GM23338 (cell line): ENCODE data around the gene GFRAL. TPM values are rescaled to one million over a fixed set of nuclear protein-coding genes. Genes with fewer than 3 reads are reported as not detected.

Experiments
- ATAC-seq: fragments of 200-7000 bp; cut with Tn5 transposase; 3 replicates; pipeline ENCODE4 v1.9.1; 2020
- DNase-seq: peaks from one replicate; pipeline ENCODE4 v3.0.0-alpha.2; 2015; ENCODE audit warnings: low spot score
- H2AFZ ChIP-seq: fragments of 200-600 bp; sonication (generic); 2 replicates; pipeline ENCODE4 v1.8.0; 2016; ENCODE audit warnings: antibody characterized with exemption, mild to moderate bottlenecking, moderate library complexity
- H3F3A ChIP-seq: fragments of 200-600 bp; sonication (generic); replicated peaks from 2 replicates; pipeline ENCODE4 v1.8.0; 2017; ENCODE audit warnings: antibody characterized with exemption, mixed run types, low read depth
- H3K27ac ChIP-seq: fragments of 200-600 bp; sonication (generic); 2 replicates; pipeline ENCODE4 v1.6.1; 2016; ENCODE audit warnings: low read depth
- H3K27me3 ChIP-seq: fragments of 200-600 bp; sonication (generic); 2 replicates; pipeline ENCODE4 v1.8.0; 2016; ENCODE audit warnings: mild to moderate bottlenecking, mixed run types, moderate library complexity; ENCODE audit not compliant: insufficient read depth
- H3K36me3 ChIP-seq: fragments of 200-600 bp; sonication (generic); 2 replicates; pipeline ENCODE4 v1.8.0; 2016; ENCODE audit warnings: mild to moderate bottlenecking; ENCODE audit not compliant: insufficient read depth
- H3K4me1 ChIP-seq: fragments of 200-600 bp; sonication (generic); 2 replicates; pipeline ENCODE4 v1.8.0; 2016; ENCODE audit warnings: mild to moderate bottlenecking, moderate library complexity; ENCODE audit not compliant: insufficient read depth
- H3K4me2 ChIP-seq: fragments of 200-600 bp; sonication (generic); 2 replicates; pipeline ENCODE4 v1.7.1; 2017; ENCODE audit warnings: mixed run types
- H3K4me3 ChIP-seq: fragments of 200-600 bp; sonication (generic); 2 replicates; pipeline ENCODE4 v1.6.1; 2016; ENCODE audit warnings: mixed run types
- H3K79me2 ChIP-seq: fragments of 200-600 bp; sonication (generic); replicated peaks from 2 replicates; pipeline ENCODE4 v1.8.0; 2017; ENCODE audit warnings: mild to moderate bottlenecking; ENCODE audit not compliant: insufficient read depth
- H3K9me2 ChIP-seq: fragments of 200-600 bp; sonication (generic); 2 replicates; pipeline ENCODE4 v1.8.0; 2017; ENCODE audit not compliant: insufficient read depth
- H4K20me1 ChIP-seq: fragments of 200-600 bp; sonication (generic); replicated peaks from 2 replicates; pipeline ENCODE4 v1.8.0; 2017; ENCODE audit warnings: mild to moderate bottlenecking; ENCODE audit not compliant: insufficient read depth
- H3K27ac Mint-ChIP-seq: 2 replicates; pipeline ENCODE4 v1.8.0; 2020; ENCODE audit warnings: inconsistent platforms, mild to moderate bottlenecking, moderate library complexity, mixed read lengths
- H3K27me3 Mint-ChIP-seq: 3 replicates; pipeline ENCODE4 v1.8.0; 2022; ENCODE audit warnings: low read depth, mild to moderate bottlenecking, moderate library complexity, mixed read lengths, inconsistent platforms; ENCODE audit not compliant: insufficient read depth, poor library complexity
- H3K36me3 Mint-ChIP-seq: 3 replicates; pipeline ENCODE4 v1.8.0; 2021; ENCODE audit warnings: low read depth, mild to moderate bottlenecking, inconsistent platforms, moderate library complexity, mixed read lengths
- H3K4me1 Mint-ChIP-seq: 3 replicates; pipeline ENCODE4 v1.8.0; 2020; ENCODE audit warnings: mild to moderate bottlenecking, inconsistent platforms, mixed read lengths
- H3K4me3 Mint-ChIP-seq: 3 replicates; pipeline ENCODE4 v1.8.0; 2021; ENCODE audit warnings: moderate library complexity, mild to moderate bottlenecking, inconsistent platforms, mixed read lengths
- H3K9me3 Mint-ChIP-seq: 3 replicates; pipeline ENCODE4 v1.8.0; 2020; ENCODE audit warnings: moderate library complexity, mild to moderate bottlenecking, inconsistent platforms, mixed read lengths
- CREB1 ChIP-seq: fragments of 250-450 bp; sonication (Bioruptor Pico); IDR thresholded peaks from 2 replicates; pipeline ENCODE4 v1.5.0; 2020; ENCODE audit warnings: low read depth, mild to moderate bottlenecking, moderate library complexity
- EZH2phosphoT487 ChIP-seq: fragments of 200-600 bp; sonication (generic); IDR thresholded peaks from one replicate; pipeline ENCODE4 v1.8.1; 2018; ENCODE audit warnings: antibody characterized with exemption; ENCODE audit not compliant: unreplicated experiment
- REST ChIP-seq: IDR thresholded peaks from one replicate; pipeline ENCODE4 v1.6.1; 2018; ENCODE audit warnings: antibody characterized with exemption; ENCODE audit not compliant: unreplicated experiment
- ZNF114 ChIP-seq: fragments of 250-450 bp; sonication (Bioruptor Pico); IDR thresholded peaks from 2 replicates; pipeline ENCODE4 v1.5.0; 2020; ENCODE audit warnings: mild to moderate bottlenecking, moderate library complexity
- polyA plus RNA-seq: library from polyadenylated mRNA; unstranded; fragments of >200 nt; fragmentation: Nextera tagmentation; extraction: Ambion mirVana; gene quantifications from 2 replicates; pipeline ENCODE4 v1.2.1, GENCODE V29; 2016
- total RNA-seq: library from RNA; depleted of rRNA; stranded (reverse); fragments of >200 nt; shearing (Covaris generic); gene quantifications from 2 replicates; pipeline ENCODE4 v1.2.3, GENCODE V29; 2014
- TF ChIP-seq, protein P1 (sequence below): fragments of 250-450 bp; sonication (Bioruptor Pico); IDR thresholded peaks from 2 replicates; pipeline ENCODE4 v1.5.0; 2020; ENCODE audit warnings: mild to moderate bottlenecking, moderate library complexity

The GFRAL gene
- total and polyA plus RNA-seq, 2 experiments from 2014 or later = not detected

- H2AFZ ChIP-seq = no peak overlapping the region
- no peaks in the 10 kb centered on the region for H3K79me2 ChIP-seq
- H3F3A ChIP-seq = no peaks in the 10 kb centered on the region
- Mint-ChIP-seq H3K4me3 (no peak overlapping the region), H3K9me3 (no peaks in the 10 kb centered on the region), H3K27ac (no peak overlapping the region; the same call in 1 of the 2 replicates), H3K4me1 (peaks cover 4% of the 10 kb centered on the region), H3K36me3 (no peaks in the 10 kb centered on the region), H3K27me3 (no peaks in the 10 kb centered on the region)
- ATAC-seq (no peak), DNase-seq (no peak)
- H3K27me3 ChIP-seq = no peaks in the 10 kb centered on the region
- H3K27ac ChIP-seq = no peak overlapping the region
- no peak overlapping the region for H3K4me3 ChIP-seq
- no peak overlapping the region for H3K4me2 ChIP-seq
- no peaks in the 10 kb centered on the region for H3K9me2 ChIP-seq
- no peaks in the 10 kb centered on the region for H3K36me3 ChIP-seq
- TF ChIP-seq, protein P1, sequence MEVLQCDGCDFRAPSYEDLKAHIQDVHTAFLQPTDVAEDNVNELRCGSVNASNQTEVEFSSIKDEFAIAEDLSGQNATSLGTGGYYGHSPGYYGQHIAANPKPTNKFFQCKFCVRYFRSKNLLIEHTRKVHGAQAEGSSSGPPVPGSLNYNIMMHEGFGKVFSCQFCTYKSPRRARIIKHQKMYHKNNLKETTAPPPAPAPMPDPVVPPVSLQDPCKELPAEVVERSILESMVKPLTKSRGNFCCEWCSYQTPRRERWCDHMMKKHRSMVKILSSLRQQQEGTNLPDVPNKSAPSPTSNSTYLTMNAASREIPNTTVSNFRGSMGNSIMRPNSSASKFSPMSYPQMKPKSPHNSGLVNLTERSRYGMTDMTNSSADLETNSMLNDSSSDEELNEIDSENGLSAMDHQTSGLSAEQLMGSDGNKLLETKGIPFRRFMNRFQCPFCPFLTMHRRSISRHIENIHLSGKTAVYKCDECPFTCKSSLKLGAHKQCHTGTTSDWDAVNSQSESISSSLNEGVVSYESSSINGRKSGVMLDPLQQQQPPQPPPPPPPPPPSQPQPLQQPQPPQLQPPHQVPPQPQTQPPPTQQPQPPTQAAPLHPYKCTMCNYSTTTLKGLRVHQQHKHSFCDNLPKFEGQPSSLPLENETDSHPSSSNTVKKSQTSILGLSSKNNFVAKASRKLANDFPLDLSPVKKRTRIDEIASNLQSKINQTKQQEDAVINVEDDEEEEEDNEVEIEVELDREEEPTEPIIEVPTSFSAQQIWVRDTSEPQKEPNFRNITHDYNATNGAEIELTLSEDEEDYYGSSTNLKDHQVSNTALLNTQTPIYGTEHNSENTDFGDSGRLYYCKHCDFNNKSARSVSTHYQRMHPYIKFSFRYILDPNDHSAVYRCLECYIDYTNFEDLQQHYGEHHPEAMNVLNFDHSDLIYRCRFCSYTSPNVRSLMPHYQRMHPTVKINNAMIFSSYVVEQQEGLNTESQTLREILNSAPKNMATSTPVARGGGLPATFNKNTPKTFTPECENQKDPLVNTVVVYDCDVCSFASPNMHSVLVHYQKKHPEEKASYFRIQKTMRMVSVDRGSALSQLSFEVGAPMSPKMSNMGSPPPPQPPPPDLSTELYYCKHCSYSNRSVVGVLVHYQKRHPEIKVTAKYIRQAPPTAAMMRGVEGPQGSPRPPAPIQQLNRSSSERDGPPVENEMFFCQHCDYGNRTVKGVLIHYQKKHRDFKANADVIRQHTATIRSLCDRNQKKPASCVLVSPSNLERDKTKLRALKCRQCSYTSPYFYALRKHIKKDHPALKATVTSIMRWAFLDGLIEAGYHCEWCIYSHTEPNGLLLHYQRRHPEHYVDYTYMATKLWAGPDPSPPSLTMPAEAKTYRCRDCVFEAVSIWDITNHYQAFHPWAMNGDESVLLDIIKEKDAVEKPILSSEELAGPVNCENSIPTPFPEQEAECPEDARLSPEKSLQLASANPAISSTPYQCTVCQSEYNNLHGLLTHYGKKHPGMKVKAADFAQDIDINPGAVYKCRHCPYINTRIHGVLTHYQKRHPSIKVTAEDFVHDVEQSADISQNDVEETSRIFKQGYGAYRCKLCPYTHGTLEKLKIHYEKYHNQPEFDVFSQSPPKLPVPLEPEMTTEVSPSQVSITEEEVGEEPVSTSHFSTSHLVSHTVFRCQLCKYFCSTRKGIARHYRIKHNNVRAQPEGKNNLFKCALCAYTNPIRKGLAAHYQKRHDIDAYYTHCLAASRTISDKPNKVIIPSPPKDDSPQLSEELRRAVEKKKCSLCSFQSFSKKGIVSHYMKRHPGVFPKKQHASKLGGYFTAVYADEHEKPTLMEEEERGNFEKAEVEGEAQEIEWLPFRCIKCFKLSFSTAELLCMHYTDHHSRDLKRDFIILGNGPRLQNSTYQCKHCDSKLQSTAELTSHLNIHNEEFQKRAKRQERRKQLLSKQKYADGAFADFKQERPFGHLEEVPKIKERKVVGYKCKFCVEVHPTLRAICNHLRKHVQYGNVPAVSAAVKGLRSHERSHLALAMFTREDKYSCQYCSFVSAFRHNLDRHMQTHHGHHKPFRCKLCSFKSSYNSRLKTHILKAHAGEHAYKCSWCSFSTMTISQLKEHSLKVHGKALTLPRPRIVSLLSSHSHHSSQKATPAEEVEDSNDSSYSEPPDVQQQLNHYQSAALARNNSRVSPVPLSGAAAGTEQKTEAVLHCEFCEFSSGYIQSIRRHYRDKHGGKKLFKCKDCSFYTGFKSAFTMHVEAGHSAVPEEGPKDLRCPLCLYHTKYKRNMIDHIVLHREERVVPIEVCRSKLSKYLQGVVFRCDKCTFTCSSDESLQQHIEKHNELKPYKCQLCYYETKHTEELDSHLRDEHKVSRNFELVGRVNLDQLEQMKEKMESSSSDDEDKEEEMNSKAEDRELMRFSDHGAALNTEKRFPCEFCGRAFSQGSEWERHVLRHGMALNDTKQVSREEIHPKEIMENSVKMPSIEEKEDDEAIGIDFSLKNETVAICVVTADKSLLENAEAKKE (CRISPR knock-in tag) = no peak
- no peak for TF ChIP-seq EZH2phosphoT487
- TF ChIP-seq ZNF114 (CRISPR knock-in tag) = no peak
- TF ChIP-seq REST = no peak
- no peak for TF ChIP-seq CREB1 (CRISPR knock-in tag)
- H3K4me1 ChIP-seq = peaks cover 8% of the 10 kb centered on the region
- no peaks in the 10 kb centered on the region for H4K20me1 ChIP-seq
Measured at GRCh38 chr6:55438203-55438602, 110.9 kb downstream of the GFRAL start.
